GM12878 (cell line): ENCODE results near the gene LIX1L. TPM values are rescaled to one million over a fixed set of nuclear protein-coding genes. Genes with fewer than 3 reads are reported as not detected.

Source experiments
- ATAC-seq: fragments of 200-7000 bp; cut with Tn5 transposase; 3 replicates; pipeline ENCODE4 v1.9.1; 2020; ENCODE audit warnings: mild to moderate bottlenecking, moderate library complexity
- BruUV-seq: library from RNA; stranded (reverse); fragments of 400-500 nt; replicated peaks from 2 replicates; lab custom pipeline; 2021; lab: Mats Ljungman, UMichigan
- CTCF ChIA-PET: fragments of 300-600 bp; sonication (Branson Sonifier 250); formaldehyde crosslinking; extraction: SDS; loops from one replicate; lab custom pipeline; 2021; ENCODE audit warnings: inconsistent platforms; lab: Yijun Ruan, JAX
- POLR2A ChIA-PET: fragments of 350-600 bp; formaldehyde crosslinking; extraction: SDS; loops from one replicate; lab custom pipeline; 2021; ENCODE audit warnings: inconsistent platforms; lab: Charles Lee
- RAD21 ChIA-PET: fragments of 300-600 bp; sonication (Branson Sonifier 250); formaldehyde crosslinking; loops from one replicate; lab custom pipeline; 2023; ENCODE audit warnings: antibody characterized with exemption; ENCODE audit not compliant: unreplicated experiment; lab: Charles Lee
- SMC1A ChIA-PET: fragments of 300-600 bp; sonication (Branson Sonifier 250); formaldehyde crosslinking; loops from one replicate; lab custom pipeline; 2023; ENCODE audit not compliant: unreplicated experiment, uncharacterized antibody; lab: Charles Lee
- DNase-seq: peaks from one replicate; pipeline ENCODE4 v3.0.0-alpha.2; 2011; ENCODE audit warnings: low read depth, low spot score
- FAIRE-seq: peaks from 3 replicates; lab custom pipeline; 2011; peaks lifted over from hg19 to GRCh38; lab: Jason Lieb, UNC
- H2AFZ ChIP-seq: 2 replicates; pipeline ENCODE4 v1.6.0; 2011; ENCODE audit warnings: low read depth, low read length, control low read depth; ENCODE audit not compliant: control insufficient read depth
- H3K27ac ChIP-seq: 2 replicates; pipeline ENCODE4 v1.5.1; 2011; ENCODE audit warnings: control low read depth; ENCODE audit not compliant: control insufficient read depth, insufficient read depth
- H3K27me3 ChIP-seq, 2 experiments: replicated peaks in 1 of 2; 2 replicates each; pipeline versions ENCODE4 v1.6.0 to v1.6.1; 2011; ENCODE audit warnings: low read length in 1 of 2; ENCODE audit not compliant: control insufficient read depth in 2 of 2, insufficient read depth in 2 of 2
- H3K36me3 ChIP-seq, 2 experiments: 2 replicates each; pipeline ENCODE4 v1.5.1; 2011; ENCODE audit warnings: low read length in 1 of 2; ENCODE audit not compliant: control insufficient read depth in 2 of 2, insufficient read depth in 2 of 2
- H3K4me1 ChIP-seq: 2 replicates; pipeline ENCODE4 v1.6.1; 2011; ENCODE audit warnings: mild to moderate bottlenecking, low read length, moderate library complexity, mixed read lengths; ENCODE audit not compliant: control insufficient read depth, insufficient read depth
- H3K4me2 ChIP-seq: 2 replicates; pipeline ENCODE4 v1.6.0; 2011; ENCODE audit warnings: control low read depth; ENCODE audit not compliant: control insufficient read depth, insufficient read depth
- H3K4me3 ChIP-seq: fragments of 200-600 bp; sonication (generic); 2 replicates; pipeline ENCODE4 v1.5.1; 2016
- H3K79me2 ChIP-seq: 2 replicates; pipeline ENCODE4 v1.6.0; 2011; ENCODE audit warnings: low read length; ENCODE audit not compliant: control insufficient read depth, insufficient read depth
- H3K9ac ChIP-seq: 2 replicates; pipeline ENCODE4 v1.8.0; 2011; ENCODE audit warnings: low read length, control low read depth, mixed read lengths; ENCODE audit not compliant: control insufficient read depth, insufficient read depth
- H3K9me3 ChIP-seq: replicated peaks from 3 replicates; pipeline ENCODE4 v1.5.1; 2011; ENCODE audit warnings: mild to moderate bottlenecking, low read length; ENCODE audit not compliant: control insufficient read depth, insufficient read depth
- H4K20me1 ChIP-seq: 2 replicates; pipeline ENCODE4 v1.6.0; 2011; ENCODE audit not compliant: control insufficient read depth, insufficient read depth
- BHLHE40 ChIP-seq, 2 experiments: fragments of 450-650 bp in 1 of 2; IDR thresholded peaks; 2 replicates each; pipeline ENCODE4 v1.6.1; 2011 to 2017; ENCODE audit warnings: low read depth in 2 of 2, borderline replicate concordance in 1 of 2, improper control_type of control experiment in 1 of 2, low read length in 1 of 2, mild to moderate bottlenecking in 1 of 2
- BMI1 ChIP-seq: fragments of 450-650 bp; IDR thresholded peaks from 2 replicates; pipeline ENCODE4 v1.6.1; 2016; ENCODE audit warnings: mild to moderate bottlenecking, moderate library complexity, borderline replicate concordance
- GATAD2B ChIP-seq: fragments of 450-650 bp; conservative IDR thresholded peaks from 2 replicates; pipeline ENCODE4 v1.6.1; 2017; ENCODE audit warnings: low read depth, mild to moderate bottlenecking, moderate library complexity
- HDAC2 ChIP-seq: fragments of 200-600 bp; sonication (generic); IDR thresholded peaks from 2 replicates; pipeline ENCODE4 v1.6.1; 2017
- NFIC ChIP-seq: IDR thresholded peaks from 2 replicates; pipeline ENCODE4 v1.6.1; 2012; ENCODE audit warnings: low read depth, mild to moderate bottlenecking, inconsistent platforms, low read length, moderate library complexity
- PKNOX1 ChIP-seq: fragments of 450-650 bp; IDR thresholded peaks from 2 replicates; pipeline ENCODE4 v1.6.1; 2016; ENCODE audit warnings: mild to moderate bottlenecking
- STAT1 ChIP-seq: fragments of 450-650 bp; conservative IDR thresholded peaks from 2 replicates; pipeline ENCODE4 v1.6.1; 2014; ENCODE audit warnings: antibody characterized with exemption, mild to moderate bottlenecking
- STAT3 ChIP-seq: IDR thresholded peaks from 2 replicates; pipeline ENCODE4 v1.6.1; 2011; ENCODE audit warnings: low read depth, low read length, improper control_type of control experiment
- TAF1 ChIP-seq: IDR thresholded peaks from 2 replicates; pipeline ENCODE4 v1.6.1; 2011; ENCODE audit warnings: mild to moderate bottlenecking, low read depth, low read length, borderline replicate concordance
- TCF3 ChIP-seq: IDR thresholded peaks from 2 replicates; pipeline ENCODE4 v1.6.1; 2012; ENCODE audit warnings: low read depth, mild to moderate bottlenecking, low read length, borderline replicate concordance; ENCODE audit not compliant: insufficient read depth
- WGBS: methylation state at CpG from one replicate; pipeline ENCODE4 v1.1.6; 2016; ENCODE audit warnings: low lambda C conversion rate; ENCODE audit not compliant: insufficient replicate concordance, insufficient coverage; ENCODE audit errors: missing lambda C conversion rate; 5-methylcytosine and 5-hydroxymethylcytosine counted together
- in situ Hi-C: fragments of 300-500 bp; cut with MboI; formaldehyde crosslinking; loops from 9 replicates; pipeline ENCODE4 v1.14.3; 2018; ENCODE audit warnings: mixed read lengths
- intact Hi-C: fragments of 100-400 bp; cut with micrococcal nuclease; formaldehyde crosslinking; loops from one replicate; pipeline ENCODE4 v1.14.2; 2022; ENCODE audit not compliant: unreplicated experiment
- polyA plus RNA-seq, 11 experiments: library from polyadenylated mRNA; depleted of rRNA in 4 of 11; unstranded in 6 of 11; stranded (reverse) in 5 of 11; fragments of >200 nt; fragmentation: Nextera tagmentation in 4 of 11; fragmentation: Illumina TruSeq in 1 of 11; extraction: Ambion mirVana in 4 of 11; extraction: Trizol in 1 of 11; gene quantifications; 1 replicate in 1 of 11; 2 replicates in 10 of 11; pipeline versions ENCODE4 v1.2.1 to v1.2.3, GENCODE V29; 2011 to 2016; ENCODE audit warnings: inconsistent platforms in 2 of 11, missing spikeins in 2 of 11, low read depth in 1 of 11
- total RNA-seq, 4 experiments: library from RNA; depleted of rRNA in 3 of 4; stranded (reverse); fragments of >200 nt in 3 of 4; fragmentation: Illumina TruSeq in 1 of 4; extraction: Trizol in 1 of 4; gene quantifications; 2 replicates each; pipeline versions ENCODE4 v1.2.1 to v1.2.3, GENCODE V29; 2013 to 2021
- TF ChIP-seq, protein P1 (sequence below): IDR thresholded peaks from 2 replicates; pipeline ENCODE4 v1.6.1; 2011; ENCODE audit warnings: low read depth, low read length, improper control_type of control experiment, borderline replicate concordance
- TF ChIP-seq, protein P2 (sequence below): IDR thresholded peaks from 2 replicates; pipeline ENCODE4 v1.6.1; 2012; ENCODE audit warnings: low read depth, low read length, improper control_type of control experiment

LIX1L gene
- total and polyA plus RNA-seq, 10 of the 15 experiments (the other 5 are each of a cell fraction or from before 2014, with no cell fraction given) = 5.5 to 48.2 (median 15.3) TPM

DNA sequence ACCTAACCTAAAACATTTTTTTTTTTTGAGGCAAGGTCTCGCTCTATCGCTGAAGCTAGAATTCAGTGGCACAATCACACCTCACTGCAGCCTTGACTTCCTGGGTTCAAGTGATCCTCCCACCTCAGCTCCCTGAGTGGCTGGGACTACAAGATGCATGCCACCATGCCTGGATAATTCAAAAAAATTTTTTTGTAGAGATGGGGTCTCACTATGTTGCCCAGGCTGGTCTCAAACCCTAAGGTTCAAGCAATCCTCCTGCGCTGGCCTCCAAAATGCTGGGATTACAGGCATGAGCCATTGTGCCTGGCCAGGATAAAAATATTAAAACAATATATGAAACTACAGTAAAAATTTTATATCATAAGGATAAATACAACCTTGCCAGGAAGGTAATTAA lies 4.9 kb downstream of the LIX1L start:
- in situ Hi-C loops = no loop called here
- H3K27me3 ChIP-seq = no peaks in the 10 kb centered on the region

More for the DNA sequence above, 4.9 kb downstream of the LIX1L start:
- ATAC-seq (no peak), FAIRE-seq (no peak), DNase-seq (no peak)
- no peaks in the 10 kb centered on the region; a peak in 1 of 4 replicates for H3K36me3 ChIP-seq
- H4K20me1 ChIP-seq = no peaks in the 10 kb centered on the region
- no peaks in the 10 kb centered on the region for H3K9me3 ChIP-seq
- ChIA-PET CTCF (interaction anchor here (1.2 kb wide), 1 partner anchor 79 kb away, joined by 4 read pairs; no protein-coding TSS in a partner anchor), SMC1A (interaction anchor here (1.4 to 2.8 kb wide), 2 partner anchors 11 to 26 kb away, joined by 4 to 15 read pairs; partner anchors contain the start of genes ANKRD34A, POLR3GL and RBM8A), RAD21 (no interaction called here), POLR2A (interaction anchor here (2.8 kb wide), 1 partner anchor 12 kb away, joined by 10 read pairs; the partner anchor contains the start of genes ANKRD34A and POLR3GL)
- no peak overlapping the region for H3K4me3 ChIP-seq
- H3K79me2 ChIP-seq = peaks cover 21% of the 10 kb centered on the region
- no peak overlapping the region for H3K27ac ChIP-seq
- intact Hi-C loops = no loop called here
- H3K4me2 ChIP-seq = no peak overlapping the region
- WGBS = 96% methylated on average over 3 of the region's 3 CpGs
- H2AFZ ChIP-seq = no peak overlapping the region
- no peak overlapping the region for H3K9ac ChIP-seq
- H3K4me1 ChIP-seq = no peaks in the 10 kb centered on the region
- no peak for TF ChIP-seq PKNOX1
- TF ChIP-seq STAT3 = no peak
- TF ChIP-seq NFIC = no peak
- TF ChIP-seq HDAC2 = no peak
- TF ChIP-seq TAF1 = no peak
- TF ChIP-seq, protein P1, sequence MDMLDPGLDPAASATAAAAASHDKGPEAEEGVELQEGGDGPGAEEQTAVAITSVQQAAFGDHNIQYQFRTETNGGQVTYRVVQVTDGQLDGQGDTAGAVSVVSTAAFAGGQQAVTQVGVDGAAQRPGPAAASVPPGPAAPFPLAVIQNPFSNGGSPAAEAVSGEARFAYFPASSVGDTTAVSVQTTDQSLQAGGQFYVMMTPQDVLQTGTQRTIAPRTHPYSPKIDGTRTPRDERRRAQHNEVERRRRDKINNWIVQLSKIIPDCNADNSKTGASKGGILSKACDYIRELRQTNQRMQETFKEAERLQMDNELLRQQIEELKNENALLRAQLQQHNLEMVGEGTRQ = no peak
- TF ChIP-seq GATAD2B = no peak
- TF ChIP-seq STAT1 = no peak
- TF ChIP-seq BMI1 = no peak
- no peak for TF ChIP-seq BHLHE40 (IDR thresholded peaks at IDR 0.05; ENCODE audit: borderline replicate concordance in 1 of 2, low read depth in 2 of 2, low read length in 1 of 2)
- TF ChIP-seq TCF3 = no peak
- TF ChIP-seq, protein P2, sequence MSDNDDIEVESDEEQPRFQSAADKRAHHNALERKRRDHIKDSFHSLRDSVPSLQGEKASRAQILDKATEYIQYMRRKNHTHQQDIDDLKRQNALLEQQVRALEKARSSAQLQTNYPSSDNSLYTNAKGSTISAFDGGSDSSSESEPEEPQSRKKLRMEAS = no peak
- BruUV-seq = no TSS peak
